CD4-positive, alpha-beta memory T cell (primary cell): ENCODE data around the gene UNC13B. TPM values are rescaled to one million over a fixed set of nuclear protein-coding genes. Genes with fewer than 3 reads are reported as not detected.

ENCODE experiments used
- CTCF ChIA-PET: fragments of 350-600 bp; sonication (Branson Sonifier 250); formaldehyde crosslinking; loops from one replicate; lab custom pipeline; 2021; ENCODE audit warnings: inconsistent platforms; ENCODE audit not compliant: partially characterized antibody; lab: Charles Lee
- POLR2A ChIA-PET: fragments of 350-600 bp; sonication (Branson Sonifier 250); formaldehyde crosslinking; loops from one replicate; lab custom pipeline; 2021; ENCODE audit not compliant: partially characterized antibody; lab: Charles Lee
- DNase-seq, 5 donors: peaks; one replicate each; pipeline versions ENCODE4 v3.0.0 to v3.0.0-alpha.2; 2020 to 2022; ENCODE audit warnings: mixed read lengths in 1 of 5
- H3K27ac ChIP-seq: one replicate; pipeline ENCODE4 v1.7.0; 2013; ENCODE audit warnings: low read depth, low read length
- H3K27me3 ChIP-seq: 2 replicates; pipeline ENCODE4 v1.7.0; 2013; ENCODE audit warnings: mild to moderate bottlenecking, low read length, moderate library complexity; ENCODE audit not compliant: insufficient read depth
- H3K36me3 ChIP-seq: 2 replicates; pipeline ENCODE4 v1.7.0; 2013; ENCODE audit warnings: mild to moderate bottlenecking, low read length, moderate library complexity; ENCODE audit not compliant: insufficient read depth
- H3K4me1 ChIP-seq: 2 replicates; pipeline ENCODE4 v1.7.0; 2013; ENCODE audit warnings: mild to moderate bottlenecking, low read length, moderate library complexity; ENCODE audit not compliant: insufficient read depth
- H3K4me3 ChIP-seq, 2 donors: one replicate each; pipeline ENCODE4 v1.7.0; 2013; ENCODE audit warnings: low read length in 2 of 2, mild to moderate bottlenecking in 1 of 2
- H3K9me3 ChIP-seq, 2 donors: one replicate each; pipeline ENCODE4 v1.7.0; 2013; ENCODE audit warnings: low read length in 2 of 2, control low read depth in 1 of 2; ENCODE audit not compliant: control insufficient read depth in 1 of 2
- H3K27ac Mint-ChIP-seq, 7 donors: one replicate each; pipeline ENCODE4 v1.8.0; 2020 to 2021; ENCODE audit warnings: mixed read lengths in 7 of 7, mild to moderate bottlenecking in 6 of 7, inconsistent platforms in 3 of 7, moderate library complexity in 3 of 7
- H3K27me3 Mint-ChIP-seq, 2 donors: one replicate each; pipeline ENCODE4 v1.8.0; 2020 to 2021; ENCODE audit warnings: mixed read lengths in 2 of 2
- H3K36me3 Mint-ChIP-seq, 2 donors: one replicate each; pipeline ENCODE4 v1.8.0; 2020 to 2021; ENCODE audit warnings: mixed read lengths in 2 of 2, inconsistent platforms in 1 of 2, mild to moderate bottlenecking in 1 of 2
- H3K4me1 Mint-ChIP-seq, 4 donors: one replicate each; pipeline ENCODE4 v1.8.0; 2020 to 2021; ENCODE audit warnings: mixed read lengths in 4 of 4, mild to moderate bottlenecking in 1 of 4
- H3K4me3 Mint-ChIP-seq, 8 donors: one replicate each; pipeline ENCODE4 v1.8.0; 2020 to 2021; ENCODE audit warnings: mixed read lengths in 8 of 8, mild to moderate bottlenecking in 7 of 8, moderate library complexity in 6 of 8, inconsistent platforms in 3 of 8
- H3K9me3 Mint-ChIP-seq, 8 donors: one replicate each; pipeline ENCODE4 v1.8.0; 2020 to 2021; ENCODE audit warnings: mixed read lengths in 8 of 8, mild to moderate bottlenecking in 5 of 8, inconsistent platforms in 3 of 8, moderate library complexity in 1 of 8
- intact Hi-C: fragments of 100-400 bp; cut with micrococcal nuclease; formaldehyde crosslinking; loops from one replicate; pipeline ENCODE4 v1.15.1; 2023
- polyA plus RNA-seq, 2 donors: library from polyadenylated mRNA; unstranded; fragments of 300-500 nt; fragmentation: Illumina TruSeq; gene quantifications; one replicate each; pipeline ENCODE4 v1.2.3, GENCODE V29; 2021
- total RNA-seq, 2 experiments: library from RNA; stranded (reverse); gene quantifications; one replicate each; pipeline ENCODE4 v1.2.3, GENCODE V29; 2021

UNC13B gene
- total and polyA plus RNA-seq, 4 experiments from 2014 or later: 0.12 to 1.6 (median 0.60) TPM

DNA sequence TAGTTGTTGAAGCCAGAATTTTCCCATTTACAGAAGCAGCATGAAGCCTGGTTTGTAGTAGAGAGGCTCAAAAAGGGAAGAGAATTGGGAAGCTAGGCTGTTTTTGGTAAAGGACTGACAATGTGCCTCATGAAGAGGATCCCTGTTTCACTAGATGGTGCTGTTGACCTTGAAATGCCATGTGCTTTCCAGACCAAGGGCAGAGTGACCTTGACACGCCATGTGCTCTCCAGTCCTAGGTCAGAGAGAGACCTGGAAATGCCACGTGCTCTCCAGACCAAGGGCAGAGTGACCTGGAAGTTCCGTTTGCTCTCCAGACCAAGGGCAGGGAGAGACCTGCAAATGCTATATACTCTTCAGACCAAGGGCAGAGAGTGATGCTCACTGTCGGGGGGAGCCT lies 32.0 kb downstream of the UNC13B start:
- H3K36me3 ChIP-seq: no peaks in the 10 kb centered on the region
- H3K4me3 ChIP-seq: no peak overlapping the region
- intact Hi-C loops: no loop called here
- H3K27me3 Mint-ChIP-seq: peaks cover 2 to 4% of the 10 kb centered on the region in 2 donors
- ChIA-PET CTCF (no interaction called here), POLR2A (no interaction called here)
- no peak overlapping the region for H3K4me3 Mint-ChIP-seq
- H3K4me1 ChIP-seq: no peaks in the 10 kb centered on the region
- peaks cover 0 to 2% of the 10 kb centered on the region in 2 donors for H3K36me3 Mint-ChIP-seq
- no peaks in the 10 kb centered on the region for H3K27me3 ChIP-seq
- H3K9me3 Mint-ChIP-seq: peaks cover 5 to 41% (median 32%) of the 10 kb centered on the region in 8 donors
- DNase-seq: no peak
- peaks cover 0 to 5% of the 10 kb centered on the region in 2 donors for H3K9me3 ChIP-seq
- no peaks in the 10 kb centered on the region for H3K4me1 Mint-ChIP-seq
- H3K27ac Mint-ChIP-seq: no peak overlapping the region
- no peak overlapping the region for H3K27ac ChIP-seq

DNA sequence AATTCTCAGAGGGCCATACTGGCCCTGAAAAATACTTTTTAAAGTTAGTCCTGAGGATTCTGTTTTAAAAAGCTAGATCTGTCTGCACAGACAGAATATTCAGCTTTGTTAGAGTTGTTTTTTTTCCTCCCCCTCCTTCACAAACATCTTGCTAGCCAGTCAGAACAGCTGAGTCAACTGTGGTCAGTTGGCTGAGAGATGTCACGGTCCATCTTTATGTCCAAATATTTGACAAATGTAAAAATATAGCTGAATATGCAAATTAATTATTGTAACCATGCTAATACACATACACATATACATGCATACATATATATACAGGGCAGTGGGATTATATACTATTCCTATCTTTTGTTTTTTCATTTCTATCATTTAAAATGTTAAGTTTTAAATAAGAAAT lies 33.9 kb downstream of the UNC13B start:
- no peak for DNase-seq
- Histone ChIP-seq H3K4me3 (no peak overlapping the region), H3K9me3 (peaks cover 0 to 5% of the 10 kb centered on the region in 2 donors), H3K4me1 (no peaks in the 10 kb centered on the region), H3K27ac (no peak overlapping the region), H3K36me3 (no peaks in the 10 kb centered on the region), H3K27me3 (no peaks in the 10 kb centered on the region)
- Mint-ChIP-seq H3K36me3 (peaks cover 0 to 2% of the 10 kb centered on the region in 2 donors), H3K4me3 (no peak overlapping the region), H3K27ac (no peak overlapping the region), H3K9me3 (peaks cover 5 to 41% (median 35%) of the 10 kb centered on the region in 8 donors), H3K4me1 (no peaks in the 10 kb centered on the region), H3K27me3 (peaks cover 2% of the 10 kb centered on the region in 2 donors)
- intact Hi-C loops: no loop called here
- CTCF ChIA-PET: no interaction called here
- POLR2A ChIA-PET: no interaction called here

DNA sequence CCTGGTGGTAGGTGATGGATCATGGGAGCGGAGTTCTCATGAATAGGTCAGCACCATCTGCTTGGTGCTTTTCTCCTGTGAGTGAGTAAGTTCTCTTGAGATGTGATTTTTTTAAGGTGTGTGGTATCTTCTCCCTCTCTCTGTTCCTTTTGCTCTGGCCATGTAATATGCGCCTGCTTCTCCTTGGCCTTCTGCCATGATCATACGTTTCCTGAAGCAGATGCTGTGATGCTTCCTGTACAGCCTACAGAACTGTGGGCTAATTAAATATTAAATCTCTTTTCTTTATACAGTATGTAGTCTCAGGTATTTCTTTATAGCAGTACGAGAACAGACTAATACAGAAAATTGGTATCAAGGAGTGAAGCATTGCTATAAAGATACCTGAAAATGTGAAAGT lies 36.4 kb downstream of the UNC13B start:
- no peaks in the 10 kb centered on the region for H3K4me1 ChIP-seq
- ChIA-PET POLR2A (no interaction called here), CTCF (no interaction called here)
- peaks cover 0 to 9% of the 10 kb centered on the region in 2 donors for H3K36me3 Mint-ChIP-seq
- H3K4me1 Mint-ChIP-seq: no peaks in the 10 kb centered on the region
- H3K9me3 ChIP-seq: no peaks in the 10 kb centered on the region
- peaks cover 6 to 8% of the 10 kb centered on the region in 2 donors for H3K27me3 Mint-ChIP-seq
- intact Hi-C loops: no loop called here
- H3K27ac ChIP-seq: no peak overlapping the region
- no peak overlapping the region for H3K4me3 Mint-ChIP-seq
- DNase-seq: no peak
- H3K27ac Mint-ChIP-seq: peak overlapping the region in 1 of 7 donors; percentile 0
- peaks cover 5 to 37% (median 29%) of the 10 kb centered on the region in 8 donors for H3K9me3 Mint-ChIP-seq
- no peaks in the 10 kb centered on the region for H3K27me3 ChIP-seq
- no peaks in the 10 kb centered on the region for H3K36me3 ChIP-seq
- H3K4me3 ChIP-seq: no peak overlapping the region

DNA sequence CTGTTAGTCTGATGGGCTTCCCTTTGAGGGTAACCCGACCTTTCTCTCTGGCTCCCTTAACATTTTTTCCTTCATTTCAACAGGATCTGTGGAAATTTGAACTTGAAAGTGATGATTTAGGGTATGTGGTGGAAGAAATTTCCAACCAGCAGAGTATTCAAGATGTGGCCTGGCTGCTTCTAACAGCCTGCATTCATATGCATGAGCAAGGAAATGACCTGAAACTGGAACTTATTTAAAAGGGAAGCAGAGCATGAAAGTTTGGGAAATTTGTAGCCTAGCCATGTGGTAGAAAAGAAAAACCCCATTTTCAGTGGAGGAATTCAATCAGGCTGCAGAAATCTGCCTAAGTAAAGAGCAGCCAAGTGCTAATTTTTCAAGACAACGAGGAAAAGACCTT lies 41.7 kb downstream of the UNC13B start:
- H3K9me3 Mint-ChIP-seq: peaks cover 0 to 53% (median 39%) of the 10 kb centered on the region in 8 donors
- H3K27me3 ChIP-seq: no peaks in the 10 kb centered on the region

DNA sequence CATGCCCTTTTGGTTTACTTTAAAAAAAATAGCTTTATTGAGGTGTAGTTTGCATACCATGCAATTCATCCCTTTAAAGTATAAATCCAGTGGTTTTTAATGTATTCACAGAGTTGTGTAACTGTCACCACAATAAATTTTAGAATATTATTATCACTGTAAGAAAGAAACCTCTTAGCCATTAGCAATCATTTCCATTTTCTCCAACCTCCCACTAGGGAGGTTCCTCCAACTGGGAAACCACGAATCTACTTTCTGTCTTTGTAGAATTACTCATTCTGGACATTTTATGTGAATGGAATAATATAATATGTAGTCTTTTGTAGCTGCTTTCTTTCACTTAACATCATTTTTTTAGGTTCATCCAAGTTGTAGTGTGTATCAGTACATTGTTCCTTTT lies 43.5 kb downstream of the UNC13B start:
- H3K9me3 Mint-ChIP-seq: peaks cover 0 to 51% (median 38%) of the 10 kb centered on the region in 8 donors
- H3K36me3 Mint-ChIP-seq: peaks cover 4 to 13% of the 10 kb centered on the region in 2 donors
- ChIA-PET CTCF (no interaction called here), POLR2A (no interaction called here)
- H3K27ac Mint-ChIP-seq: no peak overlapping the region
- no peaks in the 10 kb centered on the region for H3K27me3 ChIP-seq
- H3K4me3 ChIP-seq: no peak overlapping the region
- no peaks in the 10 kb centered on the region for H3K36me3 ChIP-seq
- H3K27ac ChIP-seq: no peak overlapping the region
- H3K27me3 Mint-ChIP-seq: peaks cover 4 to 8% of the 10 kb centered on the region in 2 donors
- H3K9me3 ChIP-seq: peaks cover 0 to 11% of the 10 kb centered on the region in 2 donors
- no peak for DNase-seq
- no peak overlapping the region for H3K4me3 Mint-ChIP-seq
- H3K4me1 ChIP-seq: no peaks in the 10 kb centered on the region
- intact Hi-C loops: no loop called here
- no peaks in the 10 kb centered on the region for H3K4me1 Mint-ChIP-seq

More for the DNA sequence above, 41.7 kb downstream of the UNC13B start:
- H3K4me1 Mint-ChIP-seq: no peaks in the 10 kb centered on the region
- intact Hi-C loops: no loop called here
- H3K4me3 ChIP-seq: no peak overlapping the region
- peaks cover 4 to 13% of the 10 kb centered on the region in 2 donors for H3K36me3 Mint-ChIP-seq
- no peak overlapping the region for H3K27ac ChIP-seq
- no peaks in the 10 kb centered on the region for H3K36me3 ChIP-seq
- no peaks in the 10 kb centered on the region for H3K4me1 ChIP-seq
- peak overlapping the region in 1 of 7 donors; percentile 5 for H3K27ac Mint-ChIP-seq
- POLR2A ChIA-PET: no interaction called here
- no peak overlapping the region for H3K4me3 Mint-ChIP-seq
- DNase-seq: no peak
- CTCF ChIA-PET: no interaction called here
- peaks cover 0 to 11% of the 10 kb centered on the region in 2 donors for H3K9me3 ChIP-seq
- H3K27me3 Mint-ChIP-seq: peaks cover 4 to 8% of the 10 kb centered on the region in 2 donors

DNA sequence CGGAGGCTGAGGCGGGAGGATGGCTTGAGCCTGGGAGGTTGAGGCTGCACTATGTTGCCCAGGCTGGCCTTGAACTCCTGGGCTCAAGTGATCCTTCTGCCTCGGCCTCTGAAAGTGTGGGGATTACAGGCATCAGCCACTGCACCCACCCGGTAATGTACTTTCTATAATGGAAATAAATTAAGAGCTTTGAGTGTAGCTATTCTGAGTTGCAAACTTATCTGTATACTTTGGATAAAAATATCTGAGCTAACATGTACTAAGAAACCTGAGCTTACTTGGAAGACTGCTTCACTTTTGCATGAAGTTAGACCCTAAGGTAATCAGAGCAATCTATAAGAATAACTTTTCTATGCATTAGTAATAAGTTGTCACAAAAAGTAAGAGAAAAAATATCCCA lies 50.0 kb downstream of the UNC13B start:
- Mint-ChIP-seq H3K9me3 (peaks cover 0 to 5% (median 1%) of the 10 kb centered on the region in 8 donors), H3K4me1 (no peaks in the 10 kb centered on the region), H3K36me3 (no peaks in the 10 kb centered on the region), H3K4me3 (no peak overlapping the region), H3K27me3 (peaks cover 0 to 2% of the 10 kb centered on the region in 2 donors), H3K27ac (no peak overlapping the region)
- Histone ChIP-seq H3K9me3 (no peaks in the 10 kb centered on the region), H3K36me3 (no peaks in the 10 kb centered on the region), H3K4me1 (no peaks in the 10 kb centered on the region), H3K4me3 (no peak overlapping the region), H3K27ac (no peak overlapping the region), H3K27me3 (no peaks in the 10 kb centered on the region)
- intact Hi-C loops: loop anchor here (5.0 kb wide), 1 partner anchor 770 kb away; no protein-coding TSS in a partner anchor
- POLR2A ChIA-PET: no interaction called here
- CTCF ChIA-PET: no interaction called here
- DNase-seq: no peak

DNA sequence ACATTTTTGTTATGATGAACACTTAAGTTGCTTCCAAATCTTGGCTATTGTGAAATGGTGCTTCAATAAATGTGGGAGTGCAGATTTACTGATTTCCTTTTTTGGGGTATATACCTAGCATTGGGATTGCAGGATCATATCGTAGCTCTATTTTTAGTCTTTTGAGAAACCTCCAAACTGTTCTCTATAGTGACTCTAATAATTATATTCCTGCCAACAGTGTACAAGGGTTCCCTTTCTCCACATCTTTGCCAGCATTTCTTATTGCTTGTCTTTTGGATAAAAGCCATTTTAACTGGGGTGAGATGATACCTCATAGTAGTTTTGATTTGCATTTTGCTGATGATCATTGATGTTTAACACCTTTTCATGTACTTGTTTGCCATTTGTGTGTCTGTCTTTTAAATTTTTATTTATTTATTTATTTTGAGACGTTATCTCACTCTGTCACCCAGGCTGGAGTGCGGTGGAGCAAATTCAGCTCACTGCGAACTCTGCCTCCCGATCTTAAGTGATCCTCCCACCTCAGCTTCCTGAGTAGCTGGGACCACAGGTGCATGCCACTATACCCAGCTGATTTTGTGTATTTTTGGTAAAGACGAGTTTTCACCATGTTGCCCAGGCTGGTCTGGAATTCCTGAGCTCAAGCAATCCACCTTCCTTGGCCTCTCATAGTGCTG lies 59.0 kb downstream of the UNC13B start:
- no peaks in the 10 kb centered on the region for H3K27me3 ChIP-seq
- Mint-ChIP-seq H3K27me3 (peaks cover 0 to 6% of the 10 kb centered on the region in 2 donors), H3K9me3 (peaks cover 0 to 17% (median 10%) of the 10 kb centered on the region in 8 donors), H3K4me1 (no peaks in the 10 kb centered on the region), H3K27ac (no peak overlapping the region), H3K36me3 (no peaks in the 10 kb centered on the region), H3K4me3 (no peak overlapping the region)
- H3K27ac ChIP-seq: no peak overlapping the region
- no peaks in the 10 kb centered on the region for H3K4me1 ChIP-seq
- no peak overlapping the region for H3K4me3 ChIP-seq
- no peak for DNase-seq
- intact Hi-C loops: no loop called here
- H3K9me3 ChIP-seq: no peaks in the 10 kb centered on the region
- ChIA-PET CTCF (no interaction called here), POLR2A (no interaction called here)
- no peaks in the 10 kb centered on the region for H3K36me3 ChIP-seq
